ENCODE measurements around the gene PDCD6IP.

- TF ChIP-seq CTCF (conservative IDR thresholded peaks at IDR 0.05) (no peak), ZFX (IDR thresholded peaks at IDR 0.05) (no peak)
Observed at GRCh38 chr3:33758281-33758680, 40.1 kb upstream of the PDCD6IP start.
